ENCODE data around the gene PTH2R. TPM values are rescaled to one million over a fixed set of nuclear protein-coding genes. Genes with fewer than 3 reads are reported as not detected.

Gene PTH2R
- total and polyA plus RNA-seq, 9 of the 15 experiments (the other 6 are each of a cell fraction or from before 2014, with no cell fraction given), result 2.7 to 8.8 (median 4.2) TPM

DNA sequence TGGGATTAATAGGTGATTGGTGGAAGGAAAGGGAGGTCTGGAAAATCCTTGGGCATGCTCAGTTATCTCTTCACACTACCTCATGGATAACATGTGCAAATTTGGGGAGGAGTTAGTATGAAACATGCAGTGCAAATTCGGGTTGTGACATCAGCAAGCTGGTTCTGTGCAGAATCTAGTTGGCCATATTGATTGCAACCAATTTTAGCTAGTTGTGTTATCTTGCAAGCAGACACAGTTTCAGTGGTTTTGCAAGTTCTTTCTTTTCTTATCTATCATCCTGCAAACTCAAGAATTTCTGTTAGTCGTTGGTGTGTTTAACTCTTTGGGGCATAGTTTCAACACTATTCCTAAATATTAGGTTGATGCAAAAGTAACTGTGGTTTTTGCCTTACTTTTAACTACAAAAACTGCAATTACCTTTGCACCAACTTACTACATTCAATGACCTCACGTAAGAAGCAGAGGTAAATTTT, 135.4 kb downstream of the PTH2R start:
- Histone ChIP-seq H2AFZ (ENCODE audit: low read depth, low read length) (peak overlapping the region; percentile 73), H3K79me2 (ENCODE audit: control insufficient read depth, insufficient read depth, low read length) (peaks cover 43% of the 10 kb centered on the region), H3K9me3 (replicated peaks; ENCODE audit: control insufficient read depth, insufficient read depth, low read depth, low read length) (peaks cover 1% of the 10 kb centered on the region; the same call in 1 of the 2 replicates), H3K36me3 (ENCODE audit: control insufficient read depth, insufficient read depth, low read length) (no peaks in the 10 kb centered on the region), H3K9me1 (ENCODE audit: control insufficient read depth, insufficient read depth, low read length) (no peaks in the 10 kb centered on the region), H3K9ac (ENCODE audit: insufficient read depth in 1 of 2, low read depth in 2 of 2, low read length in 2 of 2) (peak overlapping the region in 1 of 2 experiments; percentile 80; a peak in 2 of 4 replicates), H3K4me1 (replicated peaks in 1 of 2; ENCODE audit: control insufficient read depth in 2 of 2, insufficient read depth in 2 of 2, low read length in 2 of 2) (peaks cover 0 to 18% of the 10 kb centered on the region in 2 experiments; a peak in 4 of 5 replicates), H3K27ac (ENCODE audit: extremely low read depth, low read depth, low read length) (peak overlapping the region; percentile 82), H3K4me2 (ENCODE audit: insufficient read depth, low read length) (peak overlapping the region; percentile 88), H3K27me3 (ENCODE audit: control insufficient read depth in 2 of 2, insufficient read depth in 2 of 2, low read length in 2 of 2) (no peaks in the 10 kb centered on the region), H4K20me1 (replicated peaks; ENCODE audit: control insufficient read depth, insufficient read depth, low read length) (no peaks in the 10 kb centered on the region), H3K4me3 (peak overlapping the region; percentile 39; the same call in 1 of the 2 replicates)
- peak; percentile 20 to 83 (median 38) for DNase-seq (ENCODE audit: extremely low read depth in 1 of 4, low spot score in 3 of 4)
- ChIA-PET POLR2A (interaction anchor here (0.6 to 2.4 kb wide), 11 partner anchors 9 to 194 kb away, joined by 3 to 9 read pairs (median 4); no protein-coding TSS in a partner anchor), CTCF (ENCODE audit: low intra/inter-chr PET ratio) (no interaction called here)
- 2% methylated on average over 3 of the region's 3 CpGs for WGBS (ENCODE audit: insufficient coverage, low coverage, missing lambda C conversion rate)
- in situ Hi-C loops (cut with MboI) (no loop called here), intact Hi-C loops (cut with micrococcal nuclease) (loop anchor here (1.0 to 5.0 kb wide), 4 partner anchors 29 to 75 kb away; no protein-coding TSS in a partner anchor)
- peak; percentile 91 for FAIRE-seq
- no TSS peak for BruUV-seq (replicated peaks)
- peak; percentile 68 for ATAC-seq
- TF ChIP-seq FOXM1 (IDR thresholded peaks at IDR 0.05; ENCODE audit: low read depth) (peak; percentile 66; the same call in 1 of the 2 replicates), FOXM1 (CRISPR knock-in tag; IDR thresholded peaks at IDR 0.05; ENCODE audit: low read depth) (no peak), HDAC2 (IDR thresholded peaks at IDR 0.05) (peak; percentile 20; the same call in 1 of the 2 replicates), NFIC (IDR thresholded peaks at IDR 0.05) (peak; percentile 68), RCOR1 (IDR thresholded peaks at IDR 0.05; ENCODE audit: borderline replicate concordance in 1 of 2, low read depth in 2 of 2, low read length in 2 of 2) (peak in 1 of 2 experiments; percentile 61; a peak in 1 of 4 replicates), MYC (IDR thresholded peaks at IDR 0.05; ENCODE audit: low read depth, low read length) (peak; percentile 65; the same call in 1 of the 2 replicates), MYC (CRISPR knock-in tag; IDR thresholded peaks at IDR 0.05; ENCODE audit: borderline replicate concordance, low read depth) (no peak), FOXK2 (conservative IDR thresholded peaks at IDR 0.05 in 1 of 2, IDR thresholded peaks at IDR 0.05 in 1 of 2; ENCODE audit: low read depth in 2 of 2) (peak; percentile 55 to 64), YY1 (IDR thresholded peaks at IDR 0.05; ENCODE audit: borderline replicate concordance in 1 of 3, control insufficient read depth in 1 of 3, extremely low read depth in 1 of 3, insufficient read depth in 3 of 3, insufficient read length in 1 of 3, insufficient replicate concordance in 2 of 3, low read depth in 1 of 3, low read length in 2 of 3) (peak in 1 of 3 experiments; percentile 18), TCF3 (CRISPR knock-in tag; IDR thresholded peaks at IDR 0.05) (peak; percentile 92), L3MBTL2 (IDR thresholded peaks at IDR 0.05) (peak; percentile 89), LCOR (CRISPR knock-in tag; IDR thresholded peaks at IDR 0.05) (peak; percentile 87), KDM1A (IDR thresholded peaks at IDR 0.05) (peak; percentile 14 to 31; a peak in 1 of 4 replicates), CCNT2 (IDR thresholded peaks at IDR 0.05; ENCODE audit: borderline replicate concordance, extremely low read depth, insufficient read length, low read depth, low read length) (peak; percentile 54), CC2D1A (IDR thresholded peaks at IDR 0.05) (peak; percentile 22; the same call in 1 of the 2 replicates)
- TF ChIP-seq, protein P1, sequence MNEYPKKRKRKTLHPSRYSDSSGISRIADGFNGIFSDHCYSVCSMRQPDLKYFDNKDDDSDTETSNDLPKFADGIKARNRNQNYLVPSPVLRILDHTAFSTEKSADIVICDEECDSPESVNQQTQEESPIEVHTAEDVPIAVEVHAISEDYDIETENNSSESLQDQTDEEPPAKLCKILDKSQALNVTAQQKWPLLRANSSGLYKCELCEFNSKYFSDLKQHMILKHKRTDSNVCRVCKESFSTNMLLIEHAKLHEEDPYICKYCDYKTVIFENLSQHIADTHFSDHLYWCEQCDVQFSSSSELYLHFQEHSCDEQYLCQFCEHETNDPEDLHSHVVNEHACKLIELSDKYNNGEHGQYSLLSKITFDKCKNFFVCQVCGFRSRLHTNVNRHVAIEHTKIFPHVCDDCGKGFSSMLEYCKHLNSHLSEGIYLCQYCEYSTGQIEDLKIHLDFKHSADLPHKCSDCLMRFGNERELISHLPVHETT (CRISPR knock-in tag; conservative IDR thresholded peaks at IDR 0.05 in 1 of 2, IDR thresholded peaks at IDR 0.05 in 1 of 2), result 0 out of 4 replicates have a peak, but pooled peaks of 1 of the 2 experiments have one; percentile 34
- TF ChIP-seq, protein P2, sequence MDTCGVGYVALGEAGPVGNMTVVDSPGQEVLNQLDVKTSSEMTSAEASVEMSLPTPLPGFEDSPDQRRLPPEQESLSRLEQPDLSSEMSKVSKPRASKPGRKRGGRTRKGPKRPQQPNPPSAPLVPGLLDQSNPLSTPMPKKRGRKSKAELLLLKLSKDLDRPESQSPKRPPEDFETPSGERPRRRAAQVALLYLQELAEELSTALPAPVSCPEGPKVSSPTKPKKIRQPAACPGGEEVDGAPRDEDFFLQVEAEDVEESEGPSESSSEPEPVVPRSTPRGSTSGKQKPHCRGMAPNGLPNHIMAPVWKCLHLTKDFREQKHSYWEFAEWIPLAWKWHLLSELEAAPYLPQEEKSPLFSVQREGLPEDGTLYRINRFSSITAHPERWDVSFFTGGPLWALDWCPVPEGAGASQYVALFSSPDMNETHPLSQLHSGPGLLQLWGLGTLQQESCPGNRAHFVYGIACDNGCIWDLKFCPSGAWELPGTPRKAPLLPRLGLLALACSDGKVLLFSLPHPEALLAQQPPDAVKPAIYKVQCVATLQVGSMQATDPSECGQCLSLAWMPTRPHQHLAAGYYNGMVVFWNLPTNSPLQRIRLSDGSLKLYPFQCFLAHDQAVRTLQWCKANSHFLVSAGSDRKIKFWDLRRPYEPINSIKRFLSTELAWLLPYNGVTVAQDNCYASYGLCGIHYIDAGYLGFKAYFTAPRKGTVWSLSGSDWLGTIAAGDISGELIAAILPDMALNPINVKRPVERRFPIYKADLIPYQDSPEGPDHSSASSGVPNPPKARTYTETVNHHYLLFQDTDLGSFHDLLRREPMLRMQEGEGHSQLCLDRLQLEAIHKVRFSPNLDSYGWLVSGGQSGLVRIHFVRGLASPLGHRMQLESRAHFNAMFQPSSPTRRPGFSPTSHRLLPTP (IDR thresholded peaks at IDR 0.05; ENCODE audit: borderline replicate concordance, extremely low read depth, insufficient read length), result no peak
